GM21825 (cell line): ENCODE data around the gene PNPLA7.
"Not testable (repeated sequence)": the region's sequence is repeated elsewhere in the genome, so short reads cannot be mapped to it uniquely, and the experiment has no call there.

Experiments used
- ATAC-seq: cut with Tn5 transposase; IDR thresholded peaks from one replicate; pipeline ENCODE4 v1.9.1; 2021; ENCODE audit warnings: mild to moderate bottlenecking, moderate library complexity; ENCODE audit not compliant: unreplicated experiment

Gene PNPLA7

GRCh38 chr9:137575716-137576411 is 25.7 kb upstream of the PNPLA7 start:
- ATAC-seq = no peak

GRCh38 chr9:137575364-137575715 is 25.1 kb upstream of the PNPLA7 start:
- ATAC-seq = no peak

GRCh38 chr9:137574192-137574591 is 24.0 kb upstream of the PNPLA7 start:
- ATAC-seq = no peak

- ATAC-seq = no peak
Measured at GRCh38 chr9:137570566-137570965, 20.4 kb upstream of the PNPLA7 start.

GRCh38 chr9:137569609-137570203 is 19.5 kb upstream of the PNPLA7 start:
- no peak for ATAC-seq

- ATAC-seq = not testable (repeated sequence)
Measured at GRCh38 chr9:137568445-137568844, 18.2 kb upstream of the PNPLA7 start.

- no peak for ATAC-seq
Measured at GRCh38 chr9:137564817-137565411, 14.7 kb upstream of the PNPLA7 start.

- ATAC-seq = no peak
Measured at GRCh38 chr9:137564134-137564533, 13.9 kb upstream of the PNPLA7 start.

- ATAC-seq = no peak
Measured at GRCh38 chr9:137558127-137558526, 7.9 kb upstream of the PNPLA7 start.

GRCh38 chr9:137556069-137556838 is 6.1 kb upstream of the PNPLA7 start:
- no peak for ATAC-seq

GRCh38 chr9:137555179-137555578 is 5.0 kb upstream of the PNPLA7 start:
- ATAC-seq = no peak

GRCh38 chr9:137554349-137554748 is 4.1 kb upstream of the PNPLA7 start:
- no peak for ATAC-seq

GRCh38 chr9:137553654-137554053 is 3.5 kb upstream of the PNPLA7 start:
- ATAC-seq = not testable (repeated sequence)

GRCh38 chr9:137552022-137552768 is 2.0 kb upstream of the PNPLA7 start:
- peak; percentile 6 for ATAC-seq

GRCh38 chr9:137551264-137552021 is 1.2 kb upstream of the PNPLA7 start, which contains the start of gene MRPL41:
MRPL41 (plus strand) TSS chr9:137551879; CDS start chr9:137552082, 203 bp downstream.
- ATAC-seq = peak; percentile 75

GRCh38 chr9:137550958-137551263 is 709 bp upstream of the PNPLA7 start:
- not testable (repeated sequence) for ATAC-seq

GRCh38 chr9:137547687-137548543 is 2.3 kb downstream of the PNPLA7 start:
- no peak for ATAC-seq

GRCh38 chr9:137545123-137545522 is 5.1 kb downstream of the PNPLA7 start:
- no peak for ATAC-seq

- no peak for ATAC-seq
Measured at GRCh38 chr9:137544176-137544760, 5.9 kb downstream of the PNPLA7 start.
